NCI-H748 (cell line): ENCODE results near the gene B3GALT6.

Experiments
- DNase-seq: peaks from one replicate; lab custom pipeline; 2025; ENCODE audit not compliant: unreplicated experiment; lab: John Stamatoyannopoulos, UW

The B3GALT6 gene

GRCh38 chr1:1259951-1260600 lies 28.0 kb downstream of the B3GALT6 start:
- no peak for DNase-seq

- DNase-seq: no peak
Measured at GRCh38 chr1:1260843-1261560, 29.0 kb downstream of the B3GALT6 start.

GRCh38 chr1:1262071-1262470 lies 30.0 kb downstream of the B3GALT6 start:
- no peak for DNase-seq

DNA sequence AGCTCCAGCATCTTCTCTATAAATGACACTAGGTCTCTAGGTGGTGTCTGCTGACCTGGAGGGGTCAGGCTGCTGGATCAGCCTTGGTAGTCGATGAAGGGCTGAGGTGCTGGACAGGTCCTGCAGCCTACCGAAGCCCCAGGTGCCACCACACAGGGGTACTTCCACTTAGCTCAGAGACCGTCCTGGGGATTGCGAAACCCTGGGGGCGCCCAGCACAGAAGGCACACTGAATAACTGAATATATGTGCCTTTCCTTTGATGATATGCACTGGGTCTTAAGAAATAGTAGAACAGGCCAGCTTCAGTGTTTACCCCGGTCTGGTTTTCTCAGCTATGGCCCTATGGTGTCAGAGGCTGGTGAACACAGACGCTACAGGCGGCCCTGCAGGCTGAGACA lies 30.7 kb downstream of the B3GALT6 start:
- no peak for DNase-seq

GRCh38 chr1:1264026-1264425 lies 32.0 kb downstream of the B3GALT6 start:
- no peak for DNase-seq

DNA sequence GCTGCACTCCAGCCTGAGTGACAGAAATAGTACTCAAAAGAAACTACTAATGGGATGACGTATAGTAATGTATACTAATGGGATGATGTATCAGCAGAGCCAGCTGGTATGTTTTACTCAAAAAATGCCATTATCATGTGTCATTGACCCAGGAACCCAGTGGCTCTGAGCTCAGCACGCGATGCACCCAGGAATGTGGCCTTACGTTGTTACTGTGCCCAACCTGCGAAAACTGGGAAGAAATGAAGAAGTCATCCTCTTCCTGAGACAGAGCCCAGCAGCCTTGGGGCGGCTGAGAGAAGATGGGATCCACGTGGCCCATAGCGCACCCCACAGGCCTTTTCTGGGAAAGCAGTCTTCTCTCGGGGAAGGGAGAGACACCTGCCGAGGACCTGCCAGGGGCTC lies 32.8 kb downstream of the B3GALT6 start:
- no peak for DNase-seq

DNA sequence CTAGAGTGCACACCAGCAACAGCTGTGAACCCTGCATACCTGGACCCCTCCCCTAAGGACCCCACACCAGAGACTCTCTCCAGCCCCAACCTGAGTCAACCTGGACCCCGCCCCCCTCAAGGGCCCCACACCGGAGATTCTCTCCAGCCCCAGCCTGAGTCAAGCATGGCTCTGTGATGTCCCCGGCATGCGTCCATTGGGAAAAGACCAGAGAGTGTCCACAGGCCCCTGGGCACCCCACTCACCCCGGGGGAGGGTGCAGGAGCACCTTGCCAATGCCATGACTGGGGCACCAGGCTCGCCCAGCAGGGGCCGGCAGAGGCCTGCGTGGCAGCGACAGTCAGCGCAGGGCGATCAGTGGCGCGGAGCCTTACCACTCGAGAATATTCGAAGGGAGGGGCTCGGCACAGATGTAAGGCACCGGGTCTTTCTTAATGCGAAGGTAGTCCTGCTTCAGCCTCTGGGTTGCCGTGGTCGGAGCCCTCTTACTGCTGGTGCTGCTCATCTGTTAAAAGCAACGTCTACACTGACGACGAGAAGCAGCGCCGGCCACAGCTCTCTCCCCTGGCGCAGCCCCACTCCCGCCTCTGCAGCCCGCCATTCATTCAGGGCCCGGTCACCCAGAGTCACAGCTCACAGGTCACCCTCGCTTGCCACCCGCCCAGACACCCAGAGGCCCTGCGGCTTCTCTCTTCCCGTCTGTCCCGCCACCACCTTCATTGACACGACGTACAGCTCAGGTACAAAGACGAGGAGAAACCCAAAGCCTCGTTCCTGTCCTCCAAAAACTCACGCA lies 35.6 kb downstream of the B3GALT6 start:
- no peak for DNase-seq

GRCh38 chr1:1268284-1268682 lies 36.2 kb downstream of the B3GALT6 start:
- DNase-seq: no peak

DNA sequence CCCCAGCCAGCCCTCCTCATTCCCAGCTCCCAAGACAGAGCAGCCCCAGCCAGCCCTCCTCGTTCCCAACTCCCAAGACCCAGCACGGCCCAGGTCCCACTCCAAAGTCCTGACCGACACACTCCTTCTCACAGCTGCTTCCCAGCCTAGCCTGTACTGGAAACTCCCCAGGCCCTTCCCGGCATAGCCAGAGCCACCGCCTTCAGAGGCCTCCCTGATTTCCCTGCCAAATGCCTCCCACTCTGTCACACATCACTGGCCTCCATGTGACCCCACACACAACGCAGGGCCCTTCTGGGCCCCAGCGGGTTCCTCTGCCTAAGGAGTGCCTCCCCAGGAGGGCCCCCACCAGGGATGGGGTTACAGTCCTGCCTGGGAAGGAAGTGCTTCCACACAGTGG lies 38.8 kb downstream of the B3GALT6 start:
- DNase-seq: no peak

DNA sequence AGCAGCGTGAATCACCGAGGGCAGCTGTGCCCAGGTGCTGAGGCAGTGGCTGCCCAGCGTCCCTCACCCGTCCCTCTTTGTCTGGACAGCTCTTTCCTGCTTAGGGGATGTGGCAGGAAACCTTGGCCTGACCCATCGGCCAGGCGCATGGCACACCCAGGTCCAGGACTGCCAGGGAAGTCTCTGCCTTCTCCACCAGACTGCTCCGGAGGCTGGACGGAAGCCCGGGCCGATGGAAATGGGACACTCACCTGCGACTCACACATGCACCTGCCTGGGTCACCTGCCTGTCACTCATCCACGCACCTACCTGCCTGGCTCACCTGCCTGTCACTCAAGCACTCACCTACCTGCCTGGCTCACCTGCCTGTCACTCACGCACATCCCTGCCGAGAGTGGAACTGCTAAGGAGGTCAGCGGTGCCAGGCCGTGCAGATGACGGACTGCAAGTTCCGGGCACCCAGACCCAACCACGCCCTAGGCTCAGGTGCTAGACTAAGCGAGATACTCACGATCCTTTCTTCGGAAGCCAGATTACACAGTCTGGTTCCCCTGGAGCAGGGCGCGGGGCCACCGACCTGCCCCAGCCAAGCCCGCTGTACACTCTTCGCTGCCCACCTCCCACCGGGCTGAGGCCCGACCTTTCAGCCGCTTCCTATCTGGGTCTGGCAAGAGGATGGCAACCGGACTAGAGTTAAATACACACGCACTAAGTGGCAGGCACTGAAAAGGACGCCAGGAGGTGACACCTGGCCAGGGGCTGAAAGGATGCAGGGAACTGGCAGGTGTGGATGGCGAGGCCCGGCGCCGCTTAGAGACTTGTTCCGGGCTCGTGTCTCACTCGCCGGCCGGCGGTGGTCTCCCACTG lies 40.5 kb downstream of the B3GALT6 start:
- DNase-seq: peak; percentile 15

GRCh38 chr1:1273209-1273511 lies 41.1 kb downstream of the B3GALT6 start:
- DNase-seq: no peak

GRCh38 chr1:1273512-1274298 lies 41.7 kb downstream of the B3GALT6 start, which contains the start of gene UBE2J2:
Gene UBE2J2 (minus strand): TSS chr1:1273854. CDS start chr1:1267992, 5,862 bp downstream.
- DNase-seq: peak; percentile 85

- no peak for DNase-seq
Measured at GRCh38 chr1:1274299-1274930, 42.4 kb downstream of the B3GALT6 start.

GRCh38 chr1:1274931-1275431 lies 42.9 kb downstream of the B3GALT6 start:
- DNase-seq: no peak

- no peak for DNase-seq
Measured at GRCh38 chr1:1275836-1276235, 43.8 kb downstream of the B3GALT6 start.

- DNase-seq: no peak
Measured at GRCh38 chr1:1278620-1279019, 46.6 kb downstream of the B3GALT6 start.

DNA sequence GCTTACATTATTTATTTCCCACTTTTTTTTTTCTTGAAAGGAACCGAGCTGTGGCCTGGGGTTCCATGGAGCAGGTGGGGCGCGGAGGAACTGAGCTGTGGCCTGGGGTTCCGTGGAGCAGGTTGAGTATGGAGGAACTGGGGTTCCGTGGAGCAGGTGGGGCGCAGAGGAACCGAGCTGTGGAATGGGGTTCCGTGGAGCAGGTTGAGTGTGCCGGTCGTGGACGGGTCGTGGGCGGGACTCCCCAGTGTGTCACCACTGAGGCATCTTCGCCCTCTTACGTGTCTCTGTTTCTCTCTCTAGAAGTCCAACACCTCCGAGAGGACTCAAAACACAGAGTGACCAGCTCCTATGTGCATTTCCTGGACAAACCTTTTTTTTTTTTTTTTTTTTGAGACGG lies 47.0 kb downstream of the B3GALT6 start:
- DNase-seq: no peak

DNA sequence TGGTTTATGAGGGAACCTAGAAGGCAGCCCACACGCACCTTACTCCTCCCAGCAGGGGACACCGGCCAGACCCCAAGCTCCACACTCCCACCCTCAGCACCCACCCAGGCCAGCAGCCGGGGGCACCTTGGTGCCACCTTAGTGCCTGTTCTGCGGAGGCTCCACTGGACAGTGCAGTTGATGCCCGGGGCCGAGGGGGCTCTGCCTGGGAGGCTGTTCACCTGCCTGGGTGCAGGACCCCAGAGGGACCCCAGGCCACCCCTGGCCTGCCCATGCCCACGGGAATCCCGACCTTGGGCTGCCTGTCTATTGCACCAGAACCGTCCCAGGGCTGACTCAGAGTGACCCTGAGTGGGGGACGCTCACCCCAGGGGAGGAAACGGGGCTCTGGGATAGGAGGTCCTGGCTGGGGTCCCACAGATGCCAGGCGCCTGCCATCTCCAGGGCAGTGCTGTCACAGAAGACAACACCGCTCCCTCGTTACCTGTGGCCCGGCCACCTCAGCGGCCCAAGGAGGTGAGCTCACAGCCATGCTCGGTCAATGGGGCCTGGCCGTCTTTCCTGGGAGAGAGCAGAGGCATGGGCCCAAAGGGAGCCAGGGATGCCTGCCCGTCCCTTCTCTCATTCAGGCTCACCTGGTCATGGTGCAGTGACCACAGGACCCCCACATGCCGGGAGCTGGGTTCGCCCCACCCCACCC lies 48.9 kb downstream of the B3GALT6 start:
- DNase-seq: no peak
